H1 (cell line): ENCODE results near the gene CDKN2A. TPM values are rescaled to one million over a fixed set of nuclear protein-coding genes. Genes with fewer than 3 reads are reported as not detected.

Source experiments
- CTCF ChIA-PET: fragments of 300-600 bp; sonication (Branson Sonifier 250); formaldehyde crosslinking; loops from one replicate; lab custom pipeline; 2021; ENCODE audit not compliant: partially characterized antibody; lab: Charles Lee
- POLR2A ChIA-PET: fragments of 300-600 bp; sonication (Branson Sonifier 250); formaldehyde crosslinking; loops from one replicate; lab custom pipeline; 2021; ENCODE audit warnings: inconsistent platforms; ENCODE audit not compliant: partially characterized antibody; lab: Charles Lee
- DNase-seq, 2 experiments: peaks; one replicate each; pipeline versions ENCODE4 v3.0.0 to v3.0.0-alpha.2; 2010 to 2022; ENCODE audit warnings: low spot score in 2 of 2, low read depth in 1 of 2, mixed read lengths in 1 of 2
- FAIRE-seq: peaks from 2 replicates; lab custom pipeline; 2011; peaks lifted over from hg19 to GRCh38; lab: Jason Lieb, UNC
- H2AFZ ChIP-seq: 2 replicates; pipeline ENCODE4 v1.8.1; 2012; ENCODE audit warnings: low read length, inconsistent platforms
- H2AK5ac ChIP-seq: 2 replicates; pipeline ENCODE4 v1.6.1; 2013; ENCODE audit warnings: low read depth, low read length
- H2BK120ac ChIP-seq: replicated peaks from 2 replicates; pipeline ENCODE3; 2013; ENCODE audit warnings: low read depth, low read length, inconsistent platforms
- H2BK12ac ChIP-seq: 2 replicates; pipeline ENCODE4 v1.6.1; 2013; ENCODE audit warnings: low read depth, low read length
- H2BK15ac ChIP-seq: 2 replicates; pipeline ENCODE4 v1.6.1; 2013; ENCODE audit warnings: low read length
- H2BK20ac ChIP-seq: 2 replicates; pipeline ENCODE4 v1.6.1; 2013; ENCODE audit warnings: low read length
- H2BK5ac ChIP-seq: 2 replicates; pipeline ENCODE4 v1.6.1; 2013; ENCODE audit warnings: low read depth, low read length
- H3K14ac ChIP-seq: 2 replicates; pipeline ENCODE4 v1.6.1; 2013; ENCODE audit warnings: inconsistent platforms; ENCODE audit not compliant: insufficient read length
- H3K18ac ChIP-seq: 2 replicates; pipeline ENCODE4 v1.6.1; 2013; ENCODE audit warnings: low read length; ENCODE audit errors: extremely low read depth
- H3K23ac ChIP-seq: 2 replicates; pipeline ENCODE4 v1.6.1; 2013; ENCODE audit warnings: inconsistent platforms; ENCODE audit not compliant: insufficient read length
- H3K23me2 ChIP-seq: 2 replicates; pipeline ENCODE4 v1.6.1; 2013; ENCODE audit warnings: low read depth, low read length
- H3K27ac ChIP-seq: 2 replicates; pipeline ENCODE4 v1.6.1; 2011; ENCODE audit warnings: low read depth, low read length, inconsistent platforms
- H3K27me3 ChIP-seq, 4 experiments: replicated peaks in 1 of 4; 1 replicate in 1 of 4; 2 replicates in 3 of 4; pipeline versions ENCODE4 v1.6.1 to v1.8.1; 2011 to 2013; ENCODE audit warnings: low read length in 3 of 4, mild to moderate bottlenecking in 3 of 4, inconsistent platforms in 2 of 4, mixed read lengths in 2 of 4, moderate library complexity in 1 of 4; ENCODE audit not compliant: control insufficient read depth in 3 of 4, insufficient read depth in 3 of 4; ENCODE audit errors: extremely low read depth in 1 of 4
- H3K36me3 ChIP-seq, 4 experiments: 2 replicates each; pipeline versions ENCODE4 v1.6.1 to v1.8.1; 2011 to 2013; ENCODE audit warnings: mild to moderate bottlenecking in 4 of 4, low read length in 3 of 4, moderate library complexity in 2 of 4, control low read depth in 1 of 4, inconsistent platforms in 1 of 4; ENCODE audit not compliant: insufficient read depth in 4 of 4, control insufficient read depth in 2 of 4
- H3K4ac ChIP-seq: replicated peaks from 2 replicates; pipeline ENCODE3; 2013; ENCODE audit warnings: low read length, low read depth, mixed read lengths, inconsistent platforms; ENCODE audit not compliant: insufficient read length
- H3K4me1 ChIP-seq, 4 experiments: replicated peaks in 1 of 4; 1 replicate in 1 of 4; 2 replicates in 3 of 4; pipeline versions ENCODE4 v1.6.1 to v1.8.1; 2011 to 2013; ENCODE audit warnings: low read length in 3 of 4, inconsistent platforms in 2 of 4, mixed read lengths in 1 of 4; ENCODE audit not compliant: insufficient read depth in 4 of 4, control insufficient read depth in 3 of 4
- H3K4me2 ChIP-seq, 2 experiments: 2 replicates each; pipeline versions ENCODE4 v1.6.1 to v1.8.1; 2011 to 2013; ENCODE audit warnings: low read depth in 2 of 2, low read length in 2 of 2, control low read depth in 1 of 2, inconsistent platforms in 1 of 2, mild to moderate bottlenecking in 1 of 2; ENCODE audit not compliant: insufficient read depth in 1 of 2
- H3K4me3 ChIP-seq, 4 experiments: fragments of 200-600, 300-600 bp in 1 of 4; sonication (generic), shearing (Covaris generic), sonication (Bioruptor Twin) in 1 of 4; 2 replicates each; pipeline versions ENCODE4 v1.5.1 to v1.8.1; 2011 to 2016; ENCODE audit warnings: low read length in 4 of 4, low read depth in 3 of 4, control low read depth in 2 of 4, inconsistent platforms in 2 of 4, mild to moderate bottlenecking in 2 of 4, mixed read lengths in 1 of 4, moderate library complexity in 1 of 4; ENCODE audit not compliant: insufficient read depth in 2 of 4; ENCODE audit errors: extremely low read depth in 1 of 4
- H3K56ac ChIP-seq: replicated peaks from 2 replicates; pipeline ENCODE3; 2013; ENCODE audit warnings: low read depth, mild to moderate bottlenecking, mixed read lengths, low read length, inconsistent platforms; ENCODE audit not compliant: insufficient read length
- H3K79me1 ChIP-seq: 2 replicates; pipeline ENCODE4 v1.6.1; 2013; ENCODE audit warnings: low read depth, low read length, control low read depth
- H3K79me2 ChIP-seq, 2 experiments: 2 replicates each; pipeline versions ENCODE4 v1.6.1 to v1.8.1; 2012 to 2013; ENCODE audit warnings: low read length in 2 of 2, mild to moderate bottlenecking in 2 of 2, inconsistent platforms in 1 of 2; ENCODE audit not compliant: insufficient read depth in 2 of 2, control insufficient read depth in 1 of 2
- H3K9ac ChIP-seq, 4 experiments: replicated peaks in 1 of 4; 1 replicate in 1 of 4; 2 replicates in 3 of 4; pipeline versions ENCODE4 v1.6.1 to v1.8.1; 2011 to 2013; ENCODE audit warnings: low read depth in 3 of 4, low read length in 3 of 4, control low read depth in 2 of 4, mild to moderate bottlenecking in 2 of 4, moderate library complexity in 2 of 4, inconsistent platforms in 1 of 4; ENCODE audit errors: extremely low read depth in 1 of 4
- H3K9me3 ChIP-seq, 2 experiments: 2 replicates each; pipeline versions ENCODE4 v1.6.1 to v1.8.1; 2012 to 2013; ENCODE audit warnings: mild to moderate bottlenecking in 2 of 2, moderate library complexity in 2 of 2, control low read depth in 1 of 2, inconsistent platforms in 1 of 2, low read depth in 1 of 2, low read length in 1 of 2, mixed read lengths in 1 of 2; ENCODE audit not compliant: insufficient read depth in 2 of 2
- H4K20me1 ChIP-seq, 2 experiments: replicated peaks in 1 of 2; 2 replicates each; pipeline versions ENCODE3 to v1.8.1; 2011 to 2013; ENCODE audit warnings: inconsistent platforms in 2 of 2, low read length in 2 of 2, mild to moderate bottlenecking in 1 of 2; ENCODE audit not compliant: insufficient read depth in 2 of 2, control insufficient read depth in 1 of 2
- H4K5ac ChIP-seq: 2 replicates; pipeline ENCODE4 v1.6.1; 2013; ENCODE audit warnings: low read length, low read depth, mixed read lengths, inconsistent platforms; ENCODE audit not compliant: insufficient read length
- H4K8ac ChIP-seq: 2 replicates; pipeline ENCODE4 v1.8.0; 2013; ENCODE audit warnings: mild to moderate bottlenecking, moderate library complexity, low read length, inconsistent platforms; ENCODE audit not compliant: insufficient read depth; ENCODE audit errors: extremely low read depth
- H4K91ac ChIP-seq: replicated peaks from 2 replicates; pipeline ENCODE3; 2013; ENCODE audit warnings: low read length, mixed read lengths, inconsistent platforms; ENCODE audit not compliant: insufficient read length
- BRCA1 ChIP-seq: IDR thresholded peaks from 2 replicates; pipeline ENCODE4 v1.6.1; 2012; ENCODE audit warnings: low read depth, low read length, improper control_type of control experiment
- CHD2 ChIP-seq: IDR thresholded peaks from 2 replicates; pipeline ENCODE4 v1.6.1; 2012; ENCODE audit warnings: low read length, improper control_type of control experiment
- EP300 ChIP-seq, 2 experiments: IDR thresholded peaks; 1 replicate in 1 of 2; 2 replicates in 1 of 2; pipeline ENCODE4 v1.6.1; 2011 to 2012; ENCODE audit warnings: low read depth in 2 of 2, low read length in 2 of 2, mild to moderate bottlenecking in 2 of 2, borderline replicate concordance in 1 of 2, inconsistent platforms in 1 of 2, moderate library complexity in 1 of 2
- PHF8 ChIP-seq: fragments of 200-600 bp; sonication (generic); conservative IDR thresholded peaks from 2 replicates; pipeline ENCODE4 v1.7.1; 2012; ENCODE audit warnings: low read depth, mild to moderate bottlenecking, inconsistent platforms, low read length, moderate library complexity
- POLR2AphosphoS5 ChIP-seq: IDR thresholded peaks from 2 replicates; pipeline ENCODE4 v1.6.1; 2011; ENCODE audit warnings: low read depth, low read length
- RAD21 ChIP-seq, 2 experiments: IDR thresholded peaks in 1 of 2; conservative IDR thresholded peaks in 1 of 2; 2 replicates each; pipeline ENCODE4 v1.6.1; 2011; ENCODE audit warnings: low read depth in 2 of 2, low read length in 2 of 2, improper control_type of control experiment in 1 of 2, inconsistent platforms in 1 of 2, mild to moderate bottlenecking in 1 of 2, moderate library complexity in 1 of 2
- RBBP5 ChIP-seq: IDR thresholded peaks from 2 replicates; pipeline ENCODE4 v1.7.1; 2012; ENCODE audit warnings: low read depth, mild to moderate bottlenecking, inconsistent platforms, low read length, moderate library complexity, borderline replicate concordance
- RXRA ChIP-seq: IDR thresholded peaks from 2 replicates; pipeline ENCODE4 v1.6.1; 2011; ENCODE audit warnings: low read depth, mild to moderate bottlenecking, low read length, moderate library complexity; ENCODE audit not compliant: insufficient read depth
- SP2 ChIP-seq: IDR thresholded peaks from 2 replicates; pipeline ENCODE4 v1.6.1; 2012; ENCODE audit warnings: mild to moderate bottlenecking, low read length, inconsistent platforms
- SUZ12 ChIP-seq: fragments of 200-600 bp; sonication (generic); IDR thresholded peaks from 2 replicates; pipeline ENCODE4 v1.6.1; 2012; ENCODE audit warnings: mild to moderate bottlenecking, inconsistent platforms, low read length, moderate library complexity, mixed read lengths
- TAF1 ChIP-seq: IDR thresholded peaks from 2 replicates; pipeline ENCODE4 v1.6.1; 2011; ENCODE audit warnings: mild to moderate bottlenecking, low read depth, low read length
- YY1 ChIP-seq: IDR thresholded peaks from 2 replicates; pipeline ENCODE4 v1.6.1; 2011; ENCODE audit warnings: low read depth, mild to moderate bottlenecking, low read length
- WGBS, 2 experiments: shearing (Covaris generic) in 1 of 2; methylation state at CpG; one replicate each; pipeline versions ENCODE4 v1.1.6 to v1.1.7; 2013 to 2015; ENCODE audit warnings: low lambda C conversion rate in 2 of 2, mixed read lengths in 2 of 2, inconsistent platforms in 1 of 2, low coverage in 1 of 2, missing lambda C conversion rate in 1 of 2; ENCODE audit not compliant: insufficient replicate concordance in 2 of 2, insufficient coverage in 1 of 2, insufficient read length in 1 of 2; ENCODE audit errors: extremely low coverage in 1 of 2, missing lambda C conversion rate in 1 of 2; 5-methylcytosine and 5-hydroxymethylcytosine counted together
- polyA plus RNA-seq, 7 experiments: library from polyadenylated mRNA; depleted of rRNA in 3 of 7; stranded (reverse) in 5 of 7; unstranded in 2 of 7; fragments of >200 nt in 5 of 7; fragments of 200-250 nt in 2 of 7; gene quantifications; 1 replicate in 5 of 7; 2 replicates in 1 of 7; 4 replicates in 1 of 7; pipeline versions ENCODE4 v1.2.1 to v1.2.3, GENCODE V29; 2011 to 2013; ENCODE audit warnings: missing spikeins in 2 of 7, mixed read lengths in 2 of 7
- total RNA-seq: library from RNA; stranded (reverse); fragmentation: NEBNext Ultra II Directional; extraction: Animal tissue kit (Norgen Biotek cat#: 25700); gene quantifications from 2 replicates; pipeline ENCODE4 v1.2.1, GENCODE V29; 2021

CDKN2A gene
- total and polyA plus RNA-seq, 2 of the 8 experiments (the other 6 are each of a cell fraction or from before 2014, with no cell fraction given) = 0.51 to 0.73 TPM

GRCh38 chr9:21965401-21965951 is 28.7 kb downstream of the CDKN2A start:
- Histone ChIP-seq H4K91ac (no peak overlapping the region), H3K27ac (no peak overlapping the region), H3K23me2 (no peaks in the 10 kb centered on the region; the same call in 1 of the 2 replicates), H3K79me1 (no peaks in the 10 kb centered on the region), H3K27me3 (peaks cover 60 to 79% (median 68%) of the 10 kb centered on the region in 4 experiments), H2BK20ac (no peak overlapping the region), H3K23ac (no peak overlapping the region), H3K4me1 (peaks cover 7 to 16% (median 10%) of the 10 kb centered on the region in 4 experiments), H3K14ac (no peak overlapping the region), H3K9me3 (0 out of 4 replicates have a peak, but pooled peaks cover 0 to 3% of the 10 kb centered on the region in 2 experiments), H2BK5ac (no peak overlapping the region), H2BK12ac (no peak overlapping the region), H2BK15ac (no peak overlapping the region), H4K8ac (peak overlapping the region; percentile 43; the same call in 1 of the 2 replicates), H3K36me3 (peaks cover 0 to 8% (median 0%) of the 10 kb centered on the region in 4 experiments; a peak in 2 of 8 replicates), H3K9ac (no peak overlapping the region), H4K20me1 (peaks cover 11 to 30% of the 10 kb centered on the region in 2 experiments), H4K5ac (no peak overlapping the region), H3K79me2 (no peaks in the 10 kb centered on the region), H2AFZ (no peak overlapping the region), H3K4ac (no peak overlapping the region), H3K18ac (0 out of 2 replicates have a peak overlapping the region, but pooled peaks have one; percentile 42), H2BK120ac (no peak overlapping the region), H3K4me3 (peak overlapping the region in 3 of 4 experiments; percentile 28 to 54 (median 38); a peak in 7 of 8 replicates), H2AK5ac (no peak overlapping the region), H3K56ac (no peak overlapping the region), H3K4me2 (peak overlapping the region; percentile 61 to 64)
- ChIA-PET POLR2A (interaction anchor here (0.8 kb wide), 1 partner anchor 11 kb away, joined by 4 read pairs; no protein-coding TSS in a partner anchor), CTCF (interaction anchor here (0.7 to 1.0 kb wide), 5 partner anchors 11 to 152 kb away, joined by 3 to 5 read pairs (median 4); no protein-coding TSS in a partner anchor)
- DNase-seq = peak in 1 of 2 experiments; percentile 79
- WGBS, 2 experiments = 4% methylated on average over 29 of the region's 30 CpGs; no CpG with 5 or more reads in 1 of the 2 experiments
- no peak for FAIRE-seq
- TF ChIP-seq PHF8 (no peak), CHD2 (0 out of 2 replicates have a peak, but pooled peaks have one; percentile 16), YY1 (0 out of 2 replicates have a peak, but pooled peaks have one; percentile 9), BRCA1 (no peak), EP300 (IDR thresholded peaks at IDR 0.05; ENCODE audit: borderline replicate concordance in 1 of 2, low read depth in 2 of 2, low read length in 2 of 2) (no peak), TAF1 (no peak), RAD21 (IDR thresholded peaks at IDR 0.05 in 1 of 2, conservative IDR thresholded peaks at IDR 0.05 in 1 of 2; ENCODE audit: low read depth in 2 of 2, low read length in 2 of 2) (peak; percentile 49 to 66), POLR2AphosphoS5 (no peak), SUZ12 (peak; percentile 91), RXRA (no peak), SP2 (no peak), RBBP5 (0 out of 2 replicates have a peak, but pooled peaks have one; percentile 41)
